Stimulated activated CD4-positive, alpha-beta T cell treated with anti-CD3 and anti-CD28 coated beads, Interleukin-15, amount 100 ng/mL, for 1 hour (primary cell): ENCODE results near the gene PXN.
A peak's percentile ranks its signal among the peaks of the same experiment; 100 is the strongest.
"Not testable (repeated sequence)": the region's sequence is repeated elsewhere in the genome, so short reads cannot be mapped to it uniquely, and the experiment has no call there.

ENCODE experiments used
- DNase-seq, 2 donors: peaks; one replicate each; pipeline ENCODE4 v3.0.0-alpha.2; 2020; ENCODE audit warnings: low read depth in 1 of 2, low spot score in 1 of 2

PXN gene

GRCh38 chr12:120242275-120242799, 23.2 kb downstream of the PXN start:
- DNase-seq = no peak

- DNase-seq = no peak
These were observed 23.8 kb downstream of the PXN start for GRCh38 chr12:120241561-120242274.

GRCh38 chr12:120240495-120240833, 25.1 kb downstream of the PXN start:
- DNase-seq = no peak

GRCh38 chr12:120239776-120240494, 25.6 kb downstream of the PXN start:
- no peak for DNase-seq

GRCh38 chr12:120238839-120239445, 26.6 kb downstream of the PXN start:
- DNase-seq = no peak

GRCh38 chr12:120238217-120238616, 27.3 kb downstream of the PXN start:
- no peak for DNase-seq

GRCh38 chr12:120237360-120238171, 28.0 kb downstream of the PXN start:
- DNase-seq = no peak

GRCh38 chr12:120236809-120237208, 28.7 kb downstream of the PXN start:
- not testable (repeated sequence) for DNase-seq

- no peak for DNase-seq
These were observed 29.9 kb downstream of the PXN start for GRCh38 chr12:120235369-120236323.

- no peak for DNase-seq
These were observed 30.7 kb downstream of the PXN start for GRCh38 chr12:120234643-120235368.

GRCh38 chr12:120231316-120232011, 34.1 kb downstream of the PXN start:
- DNase-seq = peak; percentile 38 to 57

- no peak for DNase-seq
These were observed 34.6 kb downstream of the PXN start for GRCh38 chr12:120230974-120231315.

GRCh38 chr12:120230326-120230973, 35.1 kb downstream of the PXN start:
- no peak for DNase-seq

- DNase-seq = no peak
These were observed 35.8 kb downstream of the PXN start for GRCh38 chr12:120229487-120230325.

GRCh38 chr12:120229071-120229486, 36.5 kb downstream of the PXN start:
- no peak for DNase-seq

- peak; percentile 76 to 86 for DNase-seq
These were observed 37.0 kb downstream of the PXN start for GRCh38 chr12:120228291-120229070.

- no peak for DNase-seq
These were observed 37.6 kb downstream of the PXN start for GRCh38 chr12:120228041-120228290.
